Neural cell (in vitro differentiated cells): ENCODE measurements around the gene HOXA3. TPM values are rescaled to one million over a fixed set of nuclear protein-coding genes. Genes with fewer than 3 reads are reported as not detected.

ENCODE experiments used
- H2AFZ ChIP-seq: fragments of 200-600, 300-800 bp; sonication (generic), shearing (Covaris generic); 2 replicates; pipeline ENCODE4 v1.6.0; 2014; ENCODE audit warnings: low read depth, mild to moderate bottlenecking, antibody characterized with exemption, low read length, moderate library complexity
- H3F3A ChIP-seq: fragments of 200-600 bp; shearing (Covaris generic); 2 replicates; pipeline ENCODE4 v1.6.1; 2016; ENCODE audit warnings: mild to moderate bottlenecking, moderate library complexity, mixed read lengths, antibody characterized with exemption, low read length; ENCODE audit not compliant: insufficient read depth, poor library complexity, severe bottlenecking
- H3K27ac ChIP-seq: fragments of 200-600, 300-800 bp; sonication (generic), shearing (Covaris generic); 2 replicates; pipeline ENCODE4 v1.5.1; 2014; ENCODE audit warnings: mild to moderate bottlenecking, low read length, moderate library complexity
- H3K27me3 ChIP-seq: fragments of 300-800, 200-600 bp; sonication (generic), shearing (Covaris generic); 2 replicates; pipeline ENCODE4 v1.6.0; 2014; ENCODE audit warnings: mild to moderate bottlenecking, low read depth, low read length, moderate library complexity; ENCODE audit not compliant: insufficient read depth
- H3K36me3 ChIP-seq: fragments of 300-800, 200-600 bp; sonication (generic), shearing (Covaris generic); 2 replicates; pipeline ENCODE4 v1.5.1; 2014; ENCODE audit warnings: mild to moderate bottlenecking, antibody characterized with exemption, low read length, moderate library complexity; ENCODE audit not compliant: insufficient read depth
- H3K4me2 ChIP-seq: fragments of 300-800, 200-600 bp; sonication (generic), shearing (Covaris generic); 2 replicates; pipeline ENCODE4 v1.6.0; 2014; ENCODE audit warnings: mild to moderate bottlenecking, low read length
- H3K4me3 ChIP-seq: fragments of 300-800, 200-600 bp; sonication (generic), shearing (Covaris generic); 2 replicates; pipeline ENCODE4 v1.5.1; 2014; ENCODE audit warnings: mild to moderate bottlenecking, low read length, moderate library complexity
- H3K79me2 ChIP-seq: fragments of 200-600 bp; shearing (Covaris generic); replicated peaks from 2 replicates; pipeline ENCODE4 v1.6.0; 2014; ENCODE audit warnings: mild to moderate bottlenecking, low read length, moderate library complexity; ENCODE audit not compliant: insufficient read depth
- H3K9ac ChIP-seq: fragments of 300-800, 200-600 bp; sonication (generic), shearing (Covaris generic); 2 replicates; pipeline ENCODE4 v1.6.1; 2016; ENCODE audit warnings: mild to moderate bottlenecking, low read length, mixed read lengths
- H3K9me2 ChIP-seq: fragments of 200-600 bp; shearing (Covaris generic); 2 replicates; pipeline ENCODE4 v1.6.1; 2016; ENCODE audit warnings: mild to moderate bottlenecking, low read length, mixed read lengths; ENCODE audit not compliant: insufficient read depth
- H3K9me3 ChIP-seq: fragments of 200-600, 300-800 bp; sonication (generic), shearing (Covaris generic); 2 replicates; pipeline ENCODE4 v1.6.1; 2016; ENCODE audit warnings: mild to moderate bottlenecking, mixed run types, low read length, moderate library complexity, mixed read lengths
- H4K20me1 ChIP-seq: fragments of 200-600 bp; shearing (Covaris generic); 2 replicates; pipeline ENCODE4 v1.6.1; 2016; ENCODE audit warnings: mild to moderate bottlenecking, mixed run types; ENCODE audit not compliant: insufficient read depth
- CTCF ChIP-seq: fragments of 450-650 bp; IDR thresholded peaks from 2 replicates; pipeline ENCODE4 v1.5.1; 2014; ENCODE audit warnings: antibody characterized with exemption, mild to moderate bottlenecking, moderate library complexity; ENCODE audit not compliant: poor library complexity, severe bottlenecking
- EP300 ChIP-seq: fragments of 450-650 bp; conservative IDR thresholded peaks from 2 replicates; pipeline ENCODE4 v1.6.1; 2014; ENCODE audit warnings: antibody characterized with exemption, mild to moderate bottlenecking, moderate library complexity; ENCODE audit not compliant: poor library complexity, severe bottlenecking
- EZH2 ChIP-seq: fragments of 200-600, 300-800 bp; shearing (Covaris generic), sonication (generic); IDR thresholded peaks from 2 replicates; pipeline ENCODE4 v1.6.1; 2014; ENCODE audit warnings: antibody characterized with exemption, low read length, borderline replicate concordance, mild to moderate bottlenecking; ENCODE audit not compliant: insufficient read depth, poor library complexity, severe bottlenecking
- MXI1 ChIP-seq: fragments of 450-650 bp; conservative IDR thresholded peaks from 2 replicates; pipeline ENCODE4 v1.6.1; 2014; ENCODE audit warnings: antibody characterized with exemption, mild to moderate bottlenecking; ENCODE audit not compliant: poor library complexity, severe bottlenecking
- POLR2AphosphoS5 ChIP-seq: IDR thresholded peaks from 2 replicates; pipeline ENCODE4 v1.6.1; 2012
- RAD21 ChIP-seq: fragments of 450-650 bp; conservative IDR thresholded peaks from 2 replicates; pipeline ENCODE4 v1.6.1; 2014; ENCODE audit warnings: antibody characterized with exemption, mild to moderate bottlenecking, moderate library complexity
- REST ChIP-seq: IDR thresholded peaks from 2 replicates; pipeline ENCODE4 v1.6.1; 2012; ENCODE audit warnings: borderline replicate concordance
- SMC3 ChIP-seq: fragments of 450-650 bp; conservative IDR thresholded peaks from 2 replicates; pipeline ENCODE4 v1.6.1; 2014; ENCODE audit warnings: antibody characterized with exemption, mild to moderate bottlenecking, moderate library complexity; ENCODE audit not compliant: poor library complexity
- TAF1 ChIP-seq: IDR thresholded peaks from 2 replicates; pipeline ENCODE4 v1.6.1; 2012; ENCODE audit warnings: low read depth
- polyA plus RNA-seq: library from polyadenylated mRNA; depleted of rRNA; stranded (reverse); fragments of >200 nt; gene quantifications from 2 replicates; pipeline ENCODE4 v1.2.3, GENCODE V29; 2014

Gene HOXA3
- polyA plus RNA-seq, 1 donor from 2014 or later = not detected

- Histone ChIP-seq H3F3A (no peaks in the 10 kb centered on the region), H4K20me1 (no peaks in the 10 kb centered on the region), H3K4me2 (no peak overlapping the region), H3K27ac (no peak overlapping the region), H3K79me2 (no peaks in the 10 kb centered on the region), H3K9me2 (no peaks in the 10 kb centered on the region), H3K4me3 (no peak overlapping the region), H3K36me3 (no peaks in the 10 kb centered on the region), H3K27me3 (peaks cover 29% of the 10 kb centered on the region), H3K9me3 (no peaks in the 10 kb centered on the region), H3K9ac (no peak overlapping the region), H2AFZ (no peak overlapping the region)
- TF ChIP-seq POLR2AphosphoS5 (no peak), REST (no peak), EZH2 (no peak), TAF1 (no peak), SMC3 (no peak), EP300 (no peak), MXI1 (no peak), RAD21 (no peak), CTCF (no peak)
Observed at GRCh38 chr7:27082171-27082570, 70.2 kb downstream of the HOXA3 start.

GRCh38 chr7:27080844-27081436 is 71.4 kb downstream of the HOXA3 start:
- Histone ChIP-seq H3F3A (no peaks in the 10 kb centered on the region), H3K9ac (no peak overlapping the region), H3K4me2 (no peak overlapping the region), H3K36me3 (no peaks in the 10 kb centered on the region), H3K9me2 (no peaks in the 10 kb centered on the region), H3K27ac (no peak overlapping the region), H2AFZ (no peak overlapping the region), H3K4me3 (no peak overlapping the region), H4K20me1 (no peaks in the 10 kb centered on the region), H3K9me3 (peaks cover under 1% of the 10 kb centered on the region), H3K79me2 (no peaks in the 10 kb centered on the region), H3K27me3 (peaks cover 17% of the 10 kb centered on the region)
- TF ChIP-seq POLR2AphosphoS5 = no peak
- no peak for TF ChIP-seq REST
- no peak for TF ChIP-seq EP300
- no peak for TF ChIP-seq CTCF
- TF ChIP-seq EZH2 = no peak
- no peak for TF ChIP-seq SMC3
- no peak for TF ChIP-seq MXI1
- TF ChIP-seq TAF1 = no peak
- no peak for TF ChIP-seq RAD21
